CD4-positive, alpha-beta T cell treated with Interleukin-6 at 100 ng/mL for 8 hours (primary cell): ENCODE data around the gene BNIP5.
A peak's percentile ranks its signal among the peaks of the same experiment; 100 is the strongest.

Experiments used
- DNase-seq: peaks from one replicate; pipeline ENCODE4 v3.0.0-alpha.2; 2020; ENCODE audit warnings: mixed read lengths, low spot score

BNIP5 gene

GRCh38 chr6:36323062-36323461 is 13.6 kb downstream of the BNIP5 start:
- no peak for DNase-seq

- DNase-seq, result no peak
Measured at GRCh38 chr6:36322591-36322990, 14.1 kb downstream of the BNIP5 start.

GRCh38 chr6:36320475-36320874 is 16.2 kb downstream of the BNIP5 start:
- DNase-seq, result no peak

GRCh38 chr6:36319821-36320220 is 16.9 kb downstream of the BNIP5 start:
- DNase-seq, result no peak

- no peak for DNase-seq
Measured at GRCh38 chr6:36319436-36319762, 17.3 kb downstream of the BNIP5 start.

GRCh38 chr6:36318690-36319435 is 17.8 kb downstream of the BNIP5 start:
- no peak for DNase-seq

GRCh38 chr6:36317623-36318022 is 19.1 kb downstream of the BNIP5 start:
- DNase-seq, result no peak

- no peak for DNase-seq
Measured at GRCh38 chr6:36315921-36316320, 20.8 kb downstream of the BNIP5 start.

- no peak for DNase-seq
Measured at GRCh38 chr6:36314221-36315014, 22.3 kb downstream of the BNIP5 start.

GRCh38 chr6:36313649-36313936 is 23.1 kb downstream of the BNIP5 start:
- no peak for DNase-seq

GRCh38 chr6:36312854-36313648 is 23.6 kb downstream of the BNIP5 start:
- no peak for DNase-seq

GRCh38 chr6:36309900-36310299 is 26.8 kb downstream of the BNIP5 start:
- no peak for DNase-seq

GRCh38 chr6:36309203-36309602 is 27.5 kb downstream of the BNIP5 start:
- DNase-seq, result no peak

- no peak for DNase-seq
Measured at GRCh38 chr6:36308514-36308913, 28.2 kb downstream of the BNIP5 start.

GRCh38 chr6:36306375-36306774 is 30.3 kb downstream of the BNIP5 start:
- no peak for DNase-seq

- no peak for DNase-seq
Measured at GRCh38 chr6:36305885-36306284, 30.8 kb downstream of the BNIP5 start.

GRCh38 chr6:36302227-36302976 is 34.3 kb downstream of the BNIP5 start:
- DNase-seq, result peak; percentile 92

- DNase-seq, result no peak
Measured at GRCh38 chr6:36301781-36302180, 34.9 kb downstream of the BNIP5 start.

- DNase-seq, result no peak
Measured at GRCh38 chr6:36301085-36301658, 35.5 kb downstream of the BNIP5 start.

GRCh38 chr6:36298027-36298426 is 38.7 kb downstream of the BNIP5 start:
- no peak for DNase-seq

- no peak for DNase-seq
Measured at GRCh38 chr6:36297511-36297910, 39.2 kb downstream of the BNIP5 start.

GRCh38 chr6:36297051-36297450 is 39.6 kb downstream of the BNIP5 start:
- no peak for DNase-seq
